Keratinocyte (primary cell): ENCODE data around the gene MYO10.

Experiments used
- EZH2 ChIP-seq: IDR thresholded peaks from one replicate; pipeline ENCODE4 v1.6.1; 2012; ENCODE audit warnings: inconsistent platforms, mild to moderate bottlenecking, low read length, moderate library complexity
- TF ChIP-seq, protein P1 (sequence below), 3 experiments: IDR thresholded peaks in 1 of 3; conservative IDR thresholded peaks in 1 of 3; optimal IDR thresholded peaks in 1 of 3; 2 replicates in 2 of 3; 3 replicates in 1 of 3; pipeline versions ENCODE3 to v1.5.1; 2011; ENCODE audit warnings: low read length in 3 of 3, mild to moderate bottlenecking in 3 of 3, moderate library complexity in 2 of 3, control low read depth in 1 of 3, inconsistent platforms in 1 of 3; ENCODE audit not compliant: insufficient read depth in 2 of 3; ENCODE audit errors: extremely low read depth in 1 of 3

- TF ChIP-seq, protein P1, sequence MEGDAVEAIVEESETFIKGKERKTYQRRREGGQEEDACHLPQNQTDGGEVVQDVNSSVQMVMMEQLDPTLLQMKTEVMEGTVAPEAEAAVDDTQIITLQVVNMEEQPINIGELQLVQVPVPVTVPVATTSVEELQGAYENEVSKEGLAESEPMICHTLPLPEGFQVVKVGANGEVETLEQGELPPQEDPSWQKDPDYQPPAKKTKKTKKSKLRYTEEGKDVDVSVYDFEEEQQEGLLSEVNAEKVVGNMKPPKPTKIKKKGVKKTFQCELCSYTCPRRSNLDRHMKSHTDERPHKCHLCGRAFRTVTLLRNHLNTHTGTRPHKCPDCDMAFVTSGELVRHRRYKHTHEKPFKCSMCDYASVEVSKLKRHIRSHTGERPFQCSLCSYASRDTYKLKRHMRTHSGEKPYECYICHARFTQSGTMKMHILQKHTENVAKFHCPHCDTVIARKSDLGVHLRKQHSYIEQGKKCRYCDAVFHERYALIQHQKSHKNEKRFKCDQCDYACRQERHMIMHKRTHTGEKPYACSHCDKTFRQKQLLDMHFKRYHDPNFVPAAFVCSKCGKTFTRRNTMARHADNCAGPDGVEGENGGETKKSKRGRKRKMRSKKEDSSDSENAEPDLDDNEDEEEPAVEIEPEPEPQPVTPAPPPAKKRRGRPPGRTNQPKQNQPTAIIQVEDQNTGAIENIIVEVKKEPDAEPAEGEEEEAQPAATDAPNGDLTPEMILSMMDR (optimal IDR thresholded peaks at IDR 0.05 in 1 of 3, IDR thresholded peaks at IDR 0.05 in 1 of 3, conservative IDR thresholded peaks at IDR 0.05 in 1 of 3; ENCODE audit: extremely low read depth in 1 of 3, insufficient read depth in 2 of 3, low read length in 3 of 3), result no peak
- TF ChIP-seq EZH2, result no peak
These were observed 135.6 kb downstream of the MYO10 start for GRCh38 chr5:16800477-16800876.
